WTC11 (cell line): Measurements from ENCODE around the gene UTP11. TPM values are rescaled to one million over a fixed set of nuclear protein-coding genes. Genes with fewer than 3 reads are reported as not detected.

Experiments used
- ATAC-seq: fragments of 200-7000 bp; cut with Tn5 transposase; 2 replicates; pipeline ENCODE4 v1.10.0; 2021; ENCODE audit warnings: mild to moderate bottlenecking, moderate library complexity
- CTCF ChIA-PET: fragments of 300-600 bp; sonication (Branson Sonifier 250); formaldehyde crosslinking; loops from one replicate; lab custom pipeline; 2021; ENCODE audit warnings: antibody characterized with exemption; lab: Charles Lee
- POLR2A ChIA-PET: fragments of 350-600 bp; sonication (Branson Sonifier 250); formaldehyde crosslinking; loops from one replicate; lab custom pipeline; 2021; ENCODE audit warnings: antibody characterized with exemption; lab: Charles Lee
- DNase-seq: peaks from one replicate; pipeline ENCODE4 v3.0.0; 2021; ENCODE audit warnings: low spot score
- H3K27ac Mint-ChIP-seq: 2 replicates; pipeline ENCODE4 v1.8.0; 2021; ENCODE audit warnings: mixed read lengths
- H3K27me3 Mint-ChIP-seq: 2 replicates; pipeline ENCODE4 v1.8.0; 2021; ENCODE audit warnings: low read depth, mild to moderate bottlenecking, moderate library complexity, mixed read lengths
- H3K36me3 Mint-ChIP-seq: 2 replicates; pipeline ENCODE4 v1.8.0; 2021; ENCODE audit warnings: mixed read lengths
- H3K4me1 Mint-ChIP-seq: 2 replicates; pipeline ENCODE4 v1.8.0; 2022; ENCODE audit warnings: mixed read lengths
- H3K4me3 Mint-ChIP-seq: 2 replicates; pipeline ENCODE4 v1.8.0; 2021; ENCODE audit warnings: mild to moderate bottlenecking, moderate library complexity, mixed read lengths
- H3K9me3 Mint-ChIP-seq: 2 replicates; pipeline ENCODE4 v1.8.0; 2021; ENCODE audit warnings: mixed read lengths
- ATF6 ChIP-seq: sonication (generic); formaldehyde crosslinking; IDR thresholded peaks from 2 replicates; pipeline ENCODE4 v1.8.1; 2023; ENCODE audit warnings: mild to moderate bottlenecking, missing genetic modification reagents
- CBFB ChIP-seq: sonication (generic); formaldehyde crosslinking; IDR thresholded peaks from 2 replicates; pipeline ENCODE4 v1.8.1; 2022; ENCODE audit warnings: mild to moderate bottlenecking, low read depth, missing genetic modification reagents
- CREB1 ChIP-seq: sonication (generic); formaldehyde crosslinking; IDR thresholded peaks from 2 replicates; pipeline ENCODE4 v1.8.0; 2023; ENCODE audit warnings: mild to moderate bottlenecking, missing genetic modification reagents
- ERG ChIP-seq: fragments of 250-450 bp; sonication (Bioruptor Pico); IDR thresholded peaks from 2 replicates; pipeline ENCODE4 v1.8.0; 2021; ENCODE audit warnings: mild to moderate bottlenecking
- FOXJ3 ChIP-seq: sonication (generic); formaldehyde crosslinking; IDR thresholded peaks from 2 replicates; pipeline ENCODE4 v1.9.0; 2021; ENCODE audit warnings: missing genetic modification reagents, mild to moderate bottlenecking, borderline replicate concordance
- GABPB1 ChIP-seq: sonication (generic); formaldehyde crosslinking; IDR thresholded peaks from 2 replicates; pipeline ENCODE4 v1.8.1; 2023; ENCODE audit warnings: mild to moderate bottlenecking, missing genetic modification reagents
- IRF2 ChIP-seq: sonication (generic); formaldehyde crosslinking; IDR thresholded peaks from 2 replicates; pipeline ENCODE4 v1.8.0; 2022; ENCODE audit warnings: low read depth, missing genetic modification reagents, borderline replicate concordance
- JUN ChIP-seq: sonication (generic); formaldehyde crosslinking; IDR thresholded peaks from 2 replicates; pipeline ENCODE4 v1.8.0; 2023; ENCODE audit warnings: mild to moderate bottlenecking, missing genetic modification reagents
- NFATC4 ChIP-seq: fragments of 250-450 bp; sonication (Bioruptor Pico); IDR thresholded peaks from 2 replicates; pipeline ENCODE4 v1.9.0; 2021; ENCODE audit warnings: mild to moderate bottlenecking
- NFE2L1 ChIP-seq: sonication (generic); formaldehyde crosslinking; IDR thresholded peaks from 2 replicates; pipeline ENCODE4 v1.8.1; 2023; ENCODE audit warnings: missing genetic modification reagents
- SMAD3 ChIP-seq: sonication (generic); formaldehyde crosslinking; IDR thresholded peaks from 2 replicates; pipeline ENCODE4 v1.8.0; 2022; ENCODE audit warnings: missing genetic modification reagents, mild to moderate bottlenecking, borderline replicate concordance
- SMAD4 ChIP-seq: sonication (generic); formaldehyde crosslinking; IDR thresholded peaks from 2 replicates; pipeline ENCODE4 v1.8.0; 2022; ENCODE audit warnings: mild to moderate bottlenecking, missing genetic modification reagents
- TEAD4 ChIP-seq: sonication (generic); formaldehyde crosslinking; IDR thresholded peaks from 2 replicates; pipeline ENCODE4 v1.8.0; 2022; ENCODE audit warnings: mild to moderate bottlenecking, missing genetic modification reagents
- ZMAT4 ChIP-seq: fragments of 250-450 bp; sonication (Bioruptor Pico); IDR thresholded peaks from 2 replicates; pipeline ENCODE4 v1.9.0; 2021; ENCODE audit warnings: mild to moderate bottlenecking
- ZNF317 ChIP-seq: sonication (generic); formaldehyde crosslinking; IDR thresholded peaks from 2 replicates; pipeline ENCODE4 v1.8.1; 2023; ENCODE audit warnings: low read depth, mild to moderate bottlenecking, moderate library complexity, missing genetic modification reagents, borderline replicate concordance
- ZNF396 ChIP-seq: fragments of 250-450 bp; sonication (Bioruptor Pico); IDR thresholded peaks from 2 replicates; pipeline ENCODE4 v1.8.0; 2021; ENCODE audit warnings: mild to moderate bottlenecking, moderate library complexity, borderline replicate concordance
- ZNF512 ChIP-seq: sonication (generic); formaldehyde crosslinking; IDR thresholded peaks from 2 replicates; pipeline ENCODE4 v1.8.1; 2022; ENCODE audit warnings: missing genetic modification reagents, borderline replicate concordance
- ZSCAN18 ChIP-seq: fragments of 250-450 bp; sonication (Bioruptor Pico); IDR thresholded peaks from 2 replicates; pipeline ENCODE4 v2.1.2; 2022; ENCODE audit warnings: mild to moderate bottlenecking, moderate library complexity
- total RNA-seq: library from RNA; stranded (reverse); gene quantifications from 3 replicates; pipeline ENCODE4 v1.2.3, GENCODE V29; 2021
- TF ChIP-seq, protein P1 (sequence below): sonication (generic); formaldehyde crosslinking; IDR thresholded peaks from 2 replicates; pipeline ENCODE4 v1.8.1; 2023; ENCODE audit warnings: mild to moderate bottlenecking, missing genetic modification reagents, moderate library complexity
- TF ChIP-seq, protein P2 (sequence below): sonication (generic); formaldehyde crosslinking; IDR thresholded peaks from 2 replicates; pipeline ENCODE4 v1.8.0; 2023; ENCODE audit warnings: missing genetic modification reagents

UTP11 gene
- total RNA-seq, 1 experiment from 2014 or later = 42.2 TPM

- TF ChIP-seq, protein P1, sequence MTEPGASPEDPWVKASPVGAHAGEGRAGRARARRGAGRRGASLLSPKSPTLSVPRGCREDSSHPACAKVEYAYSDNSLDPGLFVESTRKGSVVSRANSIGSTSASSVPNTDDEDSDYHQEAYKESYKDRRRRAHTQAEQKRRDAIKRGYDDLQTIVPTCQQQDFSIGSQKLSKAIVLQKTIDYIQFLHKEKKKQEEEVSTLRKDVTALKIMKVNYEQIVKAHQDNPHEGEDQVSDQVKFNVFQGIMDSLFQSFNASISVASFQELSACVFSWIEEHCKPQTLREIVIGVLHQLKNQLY (CRISPR knock-in tag) = no peak
- TF ChIP-seq ZNF317 (CRISPR knock-in tag) (no peak), SMAD4 (CRISPR knock-in tag) (no peak), ZNF396 (no peak)
Observed at GRCh38 chr1:38000529-38001455, 11.7 kb upstream of the UTP11 start (continued).

DNA sequence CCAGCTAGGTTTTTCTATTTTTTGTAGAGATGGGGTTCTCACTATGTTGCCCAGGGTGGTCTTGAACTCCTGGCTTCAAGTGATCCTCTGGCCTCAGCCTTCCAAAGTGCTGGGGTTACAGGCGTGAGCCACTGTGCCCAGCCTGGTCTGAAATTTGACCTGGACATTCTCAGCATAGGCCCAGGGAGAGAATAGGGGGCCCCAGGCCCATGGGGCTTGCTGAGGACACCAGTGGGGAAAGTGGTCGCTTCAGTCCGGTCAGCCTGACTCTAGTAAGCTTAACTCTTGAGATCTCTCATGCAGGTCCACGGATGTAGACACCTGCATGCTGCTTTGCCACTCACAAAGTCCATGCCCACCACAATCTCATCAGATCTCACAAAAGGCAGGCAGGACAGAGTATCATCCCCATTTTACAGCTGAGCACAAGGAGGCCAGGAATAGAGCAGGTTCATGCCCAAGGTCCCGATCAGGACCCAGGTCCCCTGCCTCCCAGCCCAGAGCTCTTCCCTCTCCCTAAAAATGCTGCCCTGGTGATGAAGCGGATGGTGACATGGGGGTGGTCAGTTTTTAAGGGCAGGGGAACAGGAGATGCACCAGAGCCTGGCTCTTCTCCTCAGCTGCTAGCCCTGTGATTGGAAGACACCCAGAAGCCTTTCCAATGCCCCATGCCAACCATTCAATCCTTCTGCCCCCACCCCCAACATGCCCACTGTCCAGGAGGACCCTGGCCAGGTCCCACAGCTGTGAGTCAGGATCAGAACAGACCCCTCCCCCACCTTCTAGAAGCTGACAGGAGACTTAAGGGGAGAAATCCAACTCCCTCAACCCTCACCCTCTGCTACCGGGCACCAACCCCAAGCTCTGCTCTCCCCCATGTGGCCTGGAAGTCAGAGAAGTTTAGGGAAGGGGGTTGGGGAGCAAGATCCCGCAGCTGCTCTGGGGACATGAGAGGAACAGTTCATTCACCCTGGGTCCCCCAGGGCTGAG is 9.0 kb upstream of the UTP11 start:
- H3K4me1 Mint-ChIP-seq = peaks cover 54% of the 10 kb centered on the region
- POLR2A ChIA-PET = no interaction called here
- TF ChIP-seq JUN (CRISPR knock-in tag) (no peak), ZMAT4 (CRISPR knock-in tag) (no peak), GABPB1 (CRISPR knock-in tag) (no peak), CREB1 (CRISPR knock-in tag) (no peak), ATF6 (CRISPR knock-in tag) (no peak), TEAD4 (CRISPR knock-in tag) (no peak), SMAD4 (CRISPR knock-in tag) (no peak), NFATC4 (CRISPR knock-in tag) (no peak), ZNF317 (CRISPR knock-in tag) (no peak), NFE2L1 (CRISPR knock-in tag) (no peak), SMAD3 (CRISPR knock-in tag) (no peak), FOXJ3 (CRISPR knock-in tag) (no peak), ZSCAN18 (CRISPR knock-in tag) (no peak), ERG (CRISPR knock-in tag) (no peak), CBFB (CRISPR knock-in tag) (no peak), ZNF512 (CRISPR knock-in tag) (no peak), IRF2 (CRISPR knock-in tag) (no peak)
- TF ChIP-seq, protein P2, sequence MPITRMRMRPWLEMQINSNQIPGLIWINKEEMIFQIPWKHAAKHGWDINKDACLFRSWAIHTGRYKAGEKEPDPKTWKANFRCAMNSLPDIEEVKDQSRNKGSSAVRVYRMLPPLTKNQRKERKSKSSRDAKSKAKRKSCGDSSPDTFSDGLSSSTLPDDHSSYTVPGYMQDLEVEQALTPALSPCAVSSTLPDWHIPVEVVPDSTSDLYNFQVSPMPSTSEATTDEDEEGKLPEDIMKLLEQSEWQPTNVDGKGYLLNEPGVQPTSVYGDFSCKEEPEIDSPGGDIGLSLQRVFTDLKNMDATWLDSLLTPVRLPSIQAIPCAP (CRISPR knock-in tag) = no peak
- TF ChIP-seq, all 79 proteins: peak for 0
- no peak for DNase-seq
- H3K9me3 Mint-ChIP-seq = no peaks in the 10 kb centered on the region
- no peak for ATAC-seq
- CTCF ChIA-PET = interaction anchor here (0.7 to 1.6 kb wide), 3 partner anchors 13 to 68 kb away, joined by 3 to 8 read pairs (median 3); partner anchors contain the start of gene SF3A3
- peaks cover 3% of the 10 kb centered on the region for H3K36me3 Mint-ChIP-seq
- peaks cover 4% of the 10 kb centered on the region; the same call in 1 of the 2 replicates for H3K27me3 Mint-ChIP-seq
- H3K4me3 Mint-ChIP-seq = peak overlapping the region; percentile 75
- H3K27ac Mint-ChIP-seq = peak overlapping the region; percentile 26; the same call in 1 of the 2 replicates
